Measurements from ENCODE around the gene DDAH2.

The DDAH2 gene

DNA sequence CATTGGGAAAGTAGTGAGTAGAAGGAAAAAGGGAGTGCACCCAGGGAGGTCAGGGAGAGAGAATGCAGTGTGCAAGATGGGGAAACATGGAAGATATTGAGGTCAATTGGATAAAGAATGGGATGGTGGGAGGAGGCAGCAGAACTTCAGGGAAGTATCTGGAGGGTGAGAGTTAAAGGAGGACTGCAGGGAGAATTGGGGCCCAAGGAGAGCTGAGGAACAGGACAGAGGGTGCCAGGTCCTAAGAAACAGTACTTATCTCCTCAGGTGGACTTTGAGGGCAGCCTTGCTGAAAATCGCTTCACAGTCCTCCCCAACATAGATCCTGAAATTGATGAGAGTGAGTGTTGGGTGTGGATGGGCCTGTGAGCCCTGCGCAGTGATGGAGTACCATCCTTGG, 29.2 kb upstream of the DDAH2 start:
- no peak for DNase-seq

- DNase-seq: no peak
Measured at GRCh38 chr6:31752739-31753319, 23.7 kb upstream of the DDAH2 start.

DNA sequence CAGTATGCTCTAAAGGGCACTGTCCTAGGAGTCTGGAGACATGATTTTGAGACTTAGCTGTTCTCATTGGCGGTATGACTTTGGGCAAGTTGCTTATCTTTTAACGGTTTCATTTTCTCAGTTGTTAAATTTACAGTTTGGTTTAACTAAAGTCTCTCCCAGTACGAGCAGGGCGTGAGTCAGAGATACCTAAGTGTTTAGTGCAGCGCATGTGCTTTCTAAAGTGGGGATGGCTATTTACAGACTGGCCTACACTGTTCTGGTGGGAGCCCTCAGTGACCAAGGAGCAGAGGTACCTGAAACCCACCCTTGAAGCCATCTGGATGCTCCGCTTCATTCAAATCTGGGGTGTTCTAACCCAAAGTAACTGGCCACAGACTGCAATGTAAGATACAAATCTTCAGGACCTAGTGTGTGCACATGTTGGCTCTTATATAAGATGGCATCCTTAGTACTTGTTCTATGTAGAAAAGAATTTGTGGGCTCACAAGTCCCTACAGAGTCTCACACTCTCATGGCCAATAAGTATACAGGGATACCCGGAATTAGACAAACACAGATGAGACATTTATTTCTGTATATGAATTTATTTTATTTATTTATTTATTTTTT, 21.4 kb upstream of the DDAH2 start:
- DNase-seq: no peak

GRCh38 chr6:31749301-31750036, 20.4 kb upstream of the DDAH2 start:
- no peak for DNase-seq

DNA sequence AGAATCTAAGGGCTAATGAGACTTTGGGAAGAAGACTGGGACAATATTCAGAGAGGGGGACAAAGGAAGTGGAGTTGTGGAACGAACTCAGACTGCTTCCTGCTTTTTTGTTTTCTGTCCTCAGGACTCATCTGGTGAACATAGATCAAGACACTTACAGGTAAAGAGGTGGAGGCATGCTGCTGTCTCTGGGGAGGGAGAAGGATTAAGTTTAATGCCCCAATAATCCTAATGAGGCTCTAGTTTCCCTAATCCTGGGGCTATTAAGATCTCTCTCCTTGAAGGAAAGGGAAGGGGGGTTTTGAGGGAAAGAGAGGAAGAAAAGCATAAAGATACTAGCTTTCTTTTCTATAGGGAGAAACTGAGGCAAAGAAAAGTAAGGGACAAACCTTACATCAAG, 15.3 kb upstream of the DDAH2 start:
- DNase-seq: no peak

- no peak for DNase-seq
Measured at GRCh38 chr6:31742894-31743293, 13.8 kb upstream of the DDAH2 start.

DNA sequence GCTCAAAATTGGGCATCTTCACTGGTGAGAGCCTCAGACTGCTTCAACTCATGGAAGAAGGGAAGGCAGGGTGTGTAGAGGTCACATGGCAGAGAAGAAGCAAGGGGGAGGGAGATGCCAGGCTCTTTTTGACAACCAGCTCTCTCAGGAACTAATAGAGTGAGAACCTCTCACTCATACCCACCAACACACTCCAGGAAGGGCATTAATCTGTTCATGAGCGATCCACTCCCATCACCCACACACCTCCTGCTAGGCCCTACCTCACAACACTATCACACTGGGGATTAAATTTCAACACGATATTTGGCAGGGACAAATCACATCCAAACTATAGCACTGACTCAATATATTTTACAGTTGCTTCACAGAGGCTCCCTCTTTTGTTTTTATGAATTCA, 12.7 kb upstream of the DDAH2 start:
- DNase-seq: no peak

GRCh38 chr6:31740397-31741223, 11.5 kb upstream of the DDAH2 start:
- no peak for DNase-seq

GRCh38 chr6:31739639-31740396, 10.7 kb upstream of the DDAH2 start, which contains the start of gene MSH5:
MSH5 (plus strand) TSS chr6:31740005; CDS start chr6:31740467, 462 bp downstream.
- peak; percentile 100 for DNase-seq

GRCh38 chr6:31737991-31738979, 9.2 kb upstream of the DDAH2 start:
- peak; percentile 83 for DNase-seq

DNA sequence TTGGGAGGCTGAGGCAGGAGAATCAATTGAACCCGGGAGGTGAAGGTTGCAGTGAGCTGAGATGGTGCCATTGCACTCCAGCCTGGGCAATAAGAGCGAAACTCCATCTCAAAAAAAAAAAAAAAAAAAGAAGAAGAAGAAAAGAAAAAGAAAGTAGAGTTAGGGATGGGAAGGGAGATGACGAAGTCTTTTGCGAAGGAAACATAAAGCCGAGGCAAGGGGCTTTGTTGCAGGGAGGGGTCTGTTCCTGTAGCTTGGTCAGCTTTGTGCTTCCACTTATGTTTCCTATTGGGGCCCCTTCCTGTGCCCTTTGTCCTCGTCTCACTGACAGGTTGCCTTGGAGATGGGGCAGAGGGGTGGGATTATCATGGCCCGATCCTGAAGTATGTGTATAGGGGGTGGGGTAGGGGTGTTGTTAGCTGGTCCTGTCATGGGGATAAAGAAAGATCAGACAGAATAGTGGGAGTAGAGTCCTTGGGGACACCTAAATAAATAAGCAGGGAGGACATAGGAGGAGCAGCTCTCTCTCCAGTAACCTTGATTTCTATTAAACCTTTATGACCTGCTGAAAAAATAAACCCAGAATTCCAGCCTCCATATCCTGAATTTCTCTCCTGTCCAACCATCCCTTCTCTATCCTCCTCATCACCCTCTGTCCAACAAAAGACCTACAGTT, 8.4 kb upstream of the DDAH2 start:
- DNase-seq: peak; percentile 50

DNA sequence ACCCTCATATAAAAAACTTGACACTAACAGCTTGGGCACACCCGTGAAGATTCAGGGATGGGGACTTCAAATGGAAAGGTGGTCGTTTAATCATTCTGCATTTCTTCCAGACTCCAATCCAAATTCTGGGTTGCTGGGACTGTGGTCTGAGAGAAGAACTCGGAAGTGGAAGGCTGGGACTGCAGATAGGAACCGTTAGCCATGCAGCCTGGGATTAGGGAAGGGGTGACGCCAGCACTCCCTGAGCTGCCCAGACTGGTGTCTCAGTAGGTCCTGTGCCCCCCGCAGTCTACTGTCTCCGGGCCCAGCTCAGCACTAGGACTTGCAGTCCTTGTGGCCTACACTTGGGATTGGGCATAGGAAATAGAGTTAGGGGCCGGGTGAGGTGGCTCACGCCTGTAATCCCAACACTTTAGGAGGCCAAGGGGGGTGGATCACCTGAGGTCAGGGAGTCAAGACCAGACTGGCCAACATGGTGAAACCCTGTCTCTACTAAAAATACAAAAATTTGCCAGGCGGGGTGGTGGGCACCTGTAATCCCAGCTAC, 7.7 kb upstream of the DDAH2 start:
- no peak for DNase-seq

DNA sequence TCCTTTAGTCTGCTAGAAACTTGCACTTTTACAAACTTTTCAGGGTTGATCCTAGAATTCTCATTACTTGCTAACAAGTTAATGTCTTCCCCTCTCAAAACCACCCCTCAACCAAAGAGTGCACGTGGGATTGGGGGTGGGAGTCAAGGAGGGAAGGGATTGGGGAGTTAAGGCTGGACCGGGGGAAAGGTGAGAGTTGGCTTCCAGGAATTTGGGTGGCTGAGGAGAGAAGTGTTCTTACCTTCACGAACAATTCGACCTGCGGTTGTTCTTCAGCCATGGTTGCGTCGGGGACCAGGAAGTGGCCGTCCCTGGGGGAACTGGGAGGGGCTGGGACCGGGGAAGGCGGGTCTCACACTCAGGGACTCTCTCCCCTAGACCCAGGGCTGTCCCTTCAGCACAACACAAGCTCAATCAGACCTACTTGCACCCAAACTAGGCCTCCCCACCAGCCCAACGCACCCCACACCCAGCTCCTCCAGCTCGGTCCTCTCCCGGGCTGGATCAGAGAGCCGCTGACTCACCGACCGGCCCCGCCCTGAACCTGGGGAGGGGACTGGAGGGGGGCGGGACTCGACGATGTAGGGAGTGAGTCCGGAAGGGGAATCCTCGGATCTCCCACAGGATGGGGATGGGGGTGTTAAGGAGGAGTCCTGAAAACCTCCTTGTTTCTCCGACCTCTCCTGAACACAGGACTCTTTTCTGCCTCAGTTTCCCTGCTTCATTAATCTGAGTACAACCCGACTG, 7.1 kb upstream of the DDAH2 start, which contains the start of gene CLIC1:
CLIC1 (minus strand) TSS at position 510 of the 747 bp plus-strand sequence; CDS start at position 280, 230 bp downstream.
- peak; percentile 92 for DNase-seq

DNA sequence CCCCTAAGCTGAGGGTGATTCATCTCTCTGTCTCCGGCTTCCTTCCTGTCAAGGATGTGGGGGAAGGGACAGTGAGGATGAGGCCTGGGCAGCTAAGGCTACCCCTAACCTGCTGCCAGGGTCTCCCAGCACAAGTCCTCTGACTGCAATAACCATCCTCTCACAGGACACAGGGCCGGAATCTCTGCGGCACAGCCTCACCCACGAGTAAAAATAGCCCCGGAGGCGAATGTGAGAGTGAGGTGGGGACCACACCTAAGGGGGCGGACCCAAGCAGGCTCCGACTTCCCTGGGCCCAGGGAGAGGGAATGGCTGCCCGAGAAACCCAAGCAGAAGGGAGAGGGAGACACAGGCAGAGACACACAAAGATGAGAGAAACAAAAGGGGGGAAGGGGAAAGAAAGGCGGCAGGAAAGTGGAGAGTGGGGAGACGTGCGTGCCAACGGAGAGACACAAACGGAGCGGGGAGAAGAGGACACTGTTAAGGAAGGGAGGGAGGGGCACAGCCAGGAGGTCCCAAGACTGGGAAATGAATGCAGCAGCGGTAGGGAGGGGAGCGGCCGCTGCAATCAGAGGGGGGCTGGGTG, 5.8 kb upstream of the DDAH2 start:
- peak; percentile 67 for DNase-seq

- no peak for DNase-seq
Measured at GRCh38 chr6:31734247-31734820, 5.2 kb upstream of the DDAH2 start.

- DNase-seq: no peak
Measured at GRCh38 chr6:31733734-31734133, 4.6 kb upstream of the DDAH2 start.

- DNase-seq: no peak
Measured at GRCh38 chr6:31732029-31732428, 2.9 kb upstream of the DDAH2 start.

GRCh38 chr6:31730631-31731086, 1.6 kb upstream of the DDAH2 start:
- DNase-seq: no peak

Data from femur (tissue), 1 donor.